DMS53 (cell line): ENCODE measurements around the gene CCR1.
"Not testable (repeated sequence)": the region's sequence is repeated elsewhere in the genome, so short reads cannot be mapped to it uniquely, and the experiment has no call there.

Experiments used
- DNase-seq: peaks from one replicate; lab custom pipeline; 2025; lab: John Stamatoyannopoulos, UW

The CCR1 gene

DNA sequence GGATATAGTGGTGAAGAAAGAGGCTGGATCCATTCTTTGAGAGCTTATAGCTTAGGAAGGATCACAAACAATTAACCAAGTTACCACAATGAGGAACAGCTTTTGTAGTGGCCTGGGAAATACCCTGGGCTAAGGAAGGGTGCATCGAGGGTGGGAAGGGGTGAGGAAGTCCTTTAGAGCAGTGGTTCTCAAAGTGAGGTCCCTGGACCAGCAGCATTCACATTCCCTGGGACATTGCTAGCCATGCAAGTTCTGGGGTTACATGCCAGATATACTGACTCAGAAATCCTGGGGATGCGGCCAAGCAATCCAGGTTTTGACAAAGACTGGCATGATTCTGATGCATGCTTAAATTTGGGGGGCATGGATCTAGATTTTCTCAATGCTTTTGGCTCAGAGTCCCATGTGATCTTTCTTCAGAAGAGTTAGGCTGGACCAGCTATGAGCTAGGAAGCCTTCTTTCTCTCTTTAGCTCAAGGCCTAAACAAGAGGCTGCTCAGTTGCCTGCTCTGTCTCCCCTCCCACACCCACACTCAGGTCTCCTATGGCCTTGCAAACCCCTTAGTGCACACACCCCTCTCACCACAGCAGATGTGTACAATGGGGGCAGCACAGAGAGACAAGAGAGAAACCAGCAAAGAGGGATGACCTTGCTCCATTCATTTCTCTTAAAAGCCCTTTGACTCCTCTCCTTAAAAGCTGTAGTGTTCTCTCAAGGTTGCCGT is 1.8 kb upstream of the CCR1 start:
- DNase-seq: no peak

DNA sequence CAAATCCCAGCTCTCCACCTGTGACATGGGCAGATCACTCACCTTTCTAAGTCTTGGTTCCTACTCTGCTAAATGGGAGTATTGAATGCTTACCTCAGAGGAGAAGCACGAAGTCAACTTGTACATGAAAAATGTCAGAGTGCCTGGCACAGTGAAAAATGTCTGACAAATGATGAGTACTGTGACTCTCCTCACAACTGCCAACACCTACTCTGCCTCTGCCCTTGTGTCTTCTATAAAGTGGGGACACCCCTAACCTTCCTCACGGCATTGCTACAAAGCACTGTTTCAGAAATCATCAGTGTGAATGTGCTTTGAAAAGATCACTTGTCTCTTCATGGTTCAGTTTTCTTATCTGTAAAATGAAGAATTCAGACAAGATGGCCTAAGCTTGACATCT is 940 bp upstream of the CCR1 start:
- DNase-seq: no peak

DNA sequence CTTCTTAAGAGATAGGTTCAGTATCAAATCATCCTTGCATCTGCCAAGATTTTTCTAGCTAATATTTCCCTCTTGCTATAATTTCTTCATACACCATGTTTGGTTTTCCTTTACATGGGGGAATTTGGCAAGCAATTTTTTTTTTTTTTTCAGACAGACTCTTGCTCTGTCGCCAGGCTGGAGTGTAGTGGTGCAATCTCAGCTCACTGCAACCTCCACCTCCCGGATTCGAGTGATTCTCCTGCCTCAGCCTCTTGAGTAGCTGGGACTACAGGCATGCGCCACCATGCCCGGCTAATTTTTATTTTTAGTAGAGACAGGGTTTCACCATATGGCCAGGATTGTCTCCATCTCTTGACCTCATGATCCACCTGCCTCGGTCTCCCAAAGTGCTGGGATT is 599 bp downstream of the CCR1 start:
- not testable (repeated sequence) for DNase-seq

DNA sequence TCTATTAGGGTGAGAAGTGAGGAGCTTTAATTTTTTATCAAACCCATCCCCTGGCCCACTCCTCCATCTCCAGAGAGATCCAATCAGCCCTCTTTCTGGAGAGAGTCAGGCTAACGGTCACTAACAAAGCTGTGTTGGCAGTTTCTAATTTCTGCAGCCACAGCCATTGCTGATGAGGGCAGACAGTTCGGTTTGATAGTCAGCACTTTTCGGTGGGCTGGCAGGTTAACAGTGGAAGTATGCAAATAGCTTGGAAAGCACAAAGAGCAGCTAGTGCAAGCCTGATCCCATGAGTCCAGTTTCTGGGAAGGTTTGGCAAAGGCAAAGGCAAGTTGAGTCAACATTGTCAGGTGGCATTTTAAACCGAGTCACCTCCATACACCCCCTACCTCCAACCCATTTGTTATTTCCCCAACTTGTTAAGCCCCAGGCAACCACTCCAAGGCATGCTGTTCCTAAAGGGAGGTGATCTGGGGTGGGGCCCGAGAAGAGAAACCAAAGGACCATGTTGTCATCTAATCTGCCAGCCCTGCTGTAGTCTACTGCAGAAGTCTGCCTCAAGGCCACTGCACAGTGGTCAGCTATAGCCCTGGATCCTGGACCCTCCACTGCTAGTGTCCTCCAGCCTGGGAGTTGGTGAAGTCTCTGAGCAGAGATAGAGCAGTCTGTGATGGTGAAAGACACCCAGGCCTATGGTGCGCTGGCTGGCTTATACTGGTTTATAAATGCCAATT is 1.7 kb downstream of the CCR1 start:
- DNase-seq: no peak

DNA sequence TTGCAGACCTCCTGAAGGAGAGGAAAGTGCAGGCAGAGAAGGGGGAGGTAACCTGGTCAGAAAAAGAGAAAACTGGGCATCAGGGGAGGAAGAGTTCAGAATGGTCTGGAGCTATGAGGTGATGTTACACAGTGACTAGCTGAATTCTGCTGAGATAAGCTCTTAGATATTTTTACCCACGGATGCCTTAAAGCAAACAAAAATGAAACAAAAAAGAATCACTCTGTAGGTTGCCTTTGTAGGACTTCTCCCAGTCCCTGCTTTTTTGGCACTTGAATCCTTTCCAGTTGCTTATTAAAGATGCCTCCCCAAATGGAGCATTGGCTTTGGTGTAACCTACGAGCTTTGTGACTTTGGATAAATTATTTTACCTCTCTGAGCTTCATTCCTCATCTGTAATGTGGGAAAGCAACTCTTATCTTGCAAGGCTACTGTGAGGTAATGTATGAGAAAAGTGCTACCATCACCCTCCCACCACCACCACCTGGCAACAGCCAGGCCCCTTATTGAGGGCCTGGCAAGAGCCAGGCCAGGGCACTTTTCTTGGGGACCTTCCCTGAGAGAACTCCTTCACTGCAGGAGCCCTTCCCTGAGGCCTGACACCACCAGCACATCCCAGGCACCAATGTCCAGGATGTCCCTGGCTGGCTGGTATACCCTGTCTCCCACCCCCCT is 2.7 kb downstream of the CCR1 start:
- no peak for DNase-seq

DNA sequence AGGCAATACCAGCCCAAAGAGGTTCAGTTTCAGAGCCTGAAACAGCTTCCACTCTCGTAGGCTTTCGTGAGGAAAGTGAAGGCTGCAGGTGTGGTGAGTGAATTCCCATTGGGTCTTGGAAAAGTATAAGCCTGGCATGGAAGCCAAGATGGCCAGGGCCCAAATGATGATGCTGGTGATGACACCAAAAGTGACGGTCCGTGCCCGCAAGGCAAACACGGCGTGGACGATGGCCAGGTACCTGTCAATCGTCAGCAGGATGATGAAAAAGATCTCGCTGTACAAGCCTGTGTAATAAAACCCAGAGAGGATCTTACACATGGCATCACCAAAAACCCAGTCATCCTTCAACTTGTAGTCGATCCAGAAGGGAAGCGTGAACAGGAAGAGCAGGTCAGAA is 4.4 kb downstream of the CCR1 start:
- no peak for DNase-seq

DNA sequence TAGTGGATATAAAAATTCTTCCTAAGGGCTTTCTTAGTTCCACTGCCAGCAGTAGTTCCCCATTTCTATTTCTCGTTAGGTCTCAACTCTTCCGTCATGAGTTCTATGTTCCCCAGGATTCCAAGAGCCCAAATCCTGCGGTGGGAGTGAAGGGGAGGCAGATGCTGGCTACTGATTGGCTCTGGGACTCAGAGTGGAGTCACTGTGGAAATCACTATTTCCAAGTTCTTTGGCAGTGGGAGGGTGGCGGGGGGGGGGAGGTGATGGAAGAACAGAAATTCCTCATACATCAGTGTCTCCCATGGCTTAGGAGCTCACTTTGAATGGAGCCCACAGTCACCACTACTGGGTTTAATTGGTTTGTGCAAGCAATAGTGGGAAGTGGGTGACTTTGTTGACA is 5.6 kb downstream of the CCR1 start:
- no peak for DNase-seq

DNA sequence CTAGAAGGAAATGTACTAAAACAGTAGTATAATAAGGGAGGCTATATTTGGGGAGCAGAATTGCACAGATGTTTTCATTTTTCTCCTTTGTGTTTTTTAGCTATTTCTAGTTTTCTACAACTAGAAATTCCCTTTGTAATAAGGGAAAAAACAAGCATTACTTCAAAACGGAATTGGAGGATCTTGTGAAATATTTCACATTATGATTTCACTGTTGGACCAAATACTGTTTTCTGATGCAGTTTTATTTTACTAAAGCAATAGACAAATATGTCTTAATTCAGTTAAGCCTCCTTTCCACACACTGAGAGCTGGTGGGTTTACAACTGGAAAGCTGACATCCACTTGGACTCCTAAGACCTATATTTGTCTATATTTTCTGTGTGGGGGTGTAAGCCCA is 7.3 kb downstream of the CCR1 start:
- no peak for DNase-seq

DNA sequence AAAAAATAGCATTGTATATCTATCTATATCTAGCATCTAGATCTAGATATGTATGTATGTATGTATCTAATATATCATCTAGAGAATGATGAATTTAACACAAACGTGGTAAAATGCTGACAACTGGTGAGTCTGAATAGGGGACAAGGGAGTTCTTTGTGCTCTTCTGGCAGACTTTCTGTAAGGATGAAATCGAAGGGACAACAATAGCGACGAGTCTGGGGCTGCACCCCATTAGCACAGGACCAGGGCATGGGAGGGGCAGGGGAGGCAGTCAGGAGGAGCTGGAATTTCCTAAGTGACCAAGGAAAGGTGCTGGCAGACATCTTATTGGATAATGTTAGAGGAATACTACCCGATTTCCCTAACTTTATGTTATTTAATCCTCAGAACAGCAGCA is 7.9 kb downstream of the CCR1 start:
- no peak for DNase-seq

DNA sequence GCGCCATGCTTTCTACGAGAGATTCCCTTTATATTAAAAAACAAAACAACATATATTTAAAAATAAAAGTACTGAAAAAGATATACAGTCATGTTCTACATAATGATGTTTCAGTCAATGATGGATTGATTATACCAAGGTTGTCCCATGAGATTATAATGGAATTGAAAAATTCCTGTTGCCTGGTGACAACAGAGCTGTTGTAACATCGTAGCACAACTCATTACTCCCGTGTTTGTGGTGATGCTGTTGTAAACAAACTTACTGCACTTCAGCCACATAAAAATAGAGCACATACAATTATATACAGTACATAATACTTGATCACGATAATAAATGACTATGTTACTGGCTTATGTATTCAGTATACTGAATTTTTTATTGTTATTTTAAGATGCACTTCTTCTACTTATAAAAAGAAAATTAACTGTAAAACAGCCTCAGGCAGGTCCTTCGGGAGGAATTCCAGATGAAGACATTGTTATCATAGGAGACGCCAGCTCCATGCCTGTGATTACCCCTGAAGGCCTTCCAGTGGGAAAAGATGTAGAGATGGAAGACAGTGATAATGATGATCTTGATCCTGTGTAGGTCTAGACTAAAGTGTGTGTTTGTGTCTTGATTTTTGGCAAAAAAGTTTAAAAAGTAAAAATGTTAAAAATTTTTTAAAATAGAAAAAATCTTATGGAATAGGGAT is 11.7 kb downstream of the CCR1 start:
- no peak for DNase-seq

DNA sequence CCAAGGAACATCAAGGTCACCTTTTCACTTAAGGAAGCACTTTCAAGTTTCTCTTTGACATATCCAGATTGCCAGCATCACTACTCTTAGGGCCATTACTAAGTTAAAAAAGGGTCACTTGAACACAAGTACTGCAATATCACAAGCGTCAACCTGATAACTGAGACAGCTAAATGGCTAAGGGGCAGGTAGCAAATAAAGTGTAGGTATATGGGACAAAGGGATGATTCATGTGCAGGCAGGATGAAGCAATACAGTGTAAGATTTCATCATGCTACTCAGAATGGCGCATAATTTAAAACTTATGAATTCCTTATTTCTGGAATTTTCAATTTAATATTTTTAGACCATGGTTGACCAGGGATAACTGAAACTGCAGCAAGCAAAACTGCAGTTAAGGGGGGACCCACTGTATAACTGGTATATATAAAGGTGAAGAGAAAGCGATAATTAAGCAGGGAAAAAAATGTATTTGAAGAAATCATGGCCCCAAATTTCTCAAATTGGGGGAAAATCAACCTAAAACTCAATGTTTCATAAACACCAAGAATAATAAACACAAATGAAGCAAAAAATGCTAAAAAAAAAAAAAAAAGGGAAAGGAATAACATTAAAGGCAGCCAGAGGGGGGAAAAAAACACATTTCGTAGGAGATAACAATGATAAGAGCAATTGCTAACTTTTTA is 13.1 kb downstream of the CCR1 start:
- DNase-seq: no peak

DNA sequence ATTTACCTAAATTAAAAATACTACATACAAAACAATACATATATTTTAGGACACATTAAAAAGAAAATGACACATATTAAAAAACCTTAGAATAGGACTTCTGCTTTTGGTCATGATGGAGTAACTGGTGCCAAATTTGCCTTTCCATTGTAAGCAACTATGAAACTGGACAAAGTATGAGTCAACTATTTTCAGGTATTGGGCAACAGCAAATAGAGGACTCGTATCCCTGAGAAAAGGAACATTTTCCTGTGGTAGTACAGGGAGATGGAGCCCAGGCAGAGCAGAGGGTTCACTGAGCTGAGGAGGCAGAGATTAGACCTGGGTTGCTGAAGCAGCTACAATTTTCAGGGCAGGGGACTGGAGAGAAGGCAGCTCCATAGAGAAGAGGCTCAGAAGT is 14.7 kb downstream of the CCR1 start:
- DNase-seq: no peak

DNA sequence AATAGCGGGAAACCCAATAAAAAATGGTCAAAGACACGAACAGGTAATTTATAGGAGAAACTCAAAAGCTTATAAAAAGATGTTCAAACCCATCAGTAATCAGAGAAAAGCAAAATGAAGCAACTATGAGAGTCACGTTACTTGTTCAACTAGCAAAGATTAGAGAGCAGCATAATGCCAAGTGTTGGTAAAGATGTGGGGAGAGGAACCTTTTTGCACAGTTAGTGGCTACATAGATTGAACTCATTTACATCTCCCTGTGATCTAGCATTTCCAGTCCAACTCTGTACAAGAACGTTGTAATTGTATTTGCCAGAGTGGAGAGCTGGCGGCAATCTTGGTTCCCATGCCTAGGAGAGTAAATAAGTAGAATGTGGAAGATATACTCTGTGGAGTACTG is 15.2 kb downstream of the CCR1 start:
- DNase-seq: no peak

DNA sequence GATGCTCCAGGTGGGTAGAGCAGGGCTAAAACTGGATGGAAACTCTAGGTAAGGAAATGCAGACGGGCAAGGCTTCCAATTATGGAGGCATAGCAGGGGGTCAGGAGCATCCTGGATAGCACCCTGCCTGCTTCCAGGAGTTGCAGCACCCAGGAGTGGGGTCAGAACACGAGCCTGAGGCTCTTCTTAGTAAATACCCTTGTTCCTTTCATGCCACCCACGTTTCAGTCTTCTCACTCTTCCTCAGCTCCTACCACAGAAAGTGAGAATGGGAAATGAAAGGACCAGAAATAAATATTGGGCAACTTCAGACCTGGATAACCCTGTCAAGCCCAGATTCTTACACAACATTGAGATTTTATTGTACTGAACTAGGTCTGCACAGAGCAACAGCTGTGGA is 16.4 kb downstream of the CCR1 start:
- no peak for DNase-seq

DNA sequence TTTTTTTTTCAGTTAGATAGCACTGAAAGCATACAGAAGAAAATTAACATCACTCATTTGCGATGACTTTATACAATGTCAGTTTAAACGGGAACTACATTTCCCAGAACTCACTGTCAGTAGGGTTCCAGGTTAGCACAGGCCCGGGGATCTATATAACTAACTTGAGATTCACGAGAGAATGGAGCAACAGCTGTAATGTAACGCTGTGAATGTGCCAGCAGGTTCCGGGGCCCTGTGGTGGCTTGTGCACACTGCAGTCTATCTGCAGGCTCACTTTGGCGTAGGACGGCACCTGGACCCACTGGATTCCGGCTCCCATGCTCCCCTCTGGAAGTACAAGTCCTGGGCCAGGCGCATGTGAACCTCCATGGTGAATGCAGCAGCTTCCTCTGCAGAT is 19.4 kb downstream of the CCR1 start:
- DNase-seq: no peak

DNA sequence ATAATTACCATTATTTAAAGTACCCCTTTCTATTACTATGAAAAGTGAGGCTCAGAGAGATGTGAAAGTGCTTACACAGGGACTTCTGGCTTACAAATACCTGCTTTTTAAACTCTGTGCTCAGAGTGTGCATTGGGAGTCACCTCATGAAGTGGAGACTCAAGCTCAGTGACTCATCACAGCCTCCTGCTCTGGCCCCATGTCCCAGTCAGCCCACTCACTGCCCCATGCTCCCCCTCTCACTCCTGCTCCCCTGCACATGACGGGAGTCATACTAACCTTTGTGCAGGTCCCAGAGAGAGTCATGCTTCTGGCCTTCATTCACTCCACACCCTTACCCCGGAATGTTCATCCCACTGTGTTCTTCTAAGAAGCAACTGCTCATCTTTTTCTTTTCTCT is 20.2 kb downstream of the CCR1 start:
- peak; percentile 12 for DNase-seq

DNA sequence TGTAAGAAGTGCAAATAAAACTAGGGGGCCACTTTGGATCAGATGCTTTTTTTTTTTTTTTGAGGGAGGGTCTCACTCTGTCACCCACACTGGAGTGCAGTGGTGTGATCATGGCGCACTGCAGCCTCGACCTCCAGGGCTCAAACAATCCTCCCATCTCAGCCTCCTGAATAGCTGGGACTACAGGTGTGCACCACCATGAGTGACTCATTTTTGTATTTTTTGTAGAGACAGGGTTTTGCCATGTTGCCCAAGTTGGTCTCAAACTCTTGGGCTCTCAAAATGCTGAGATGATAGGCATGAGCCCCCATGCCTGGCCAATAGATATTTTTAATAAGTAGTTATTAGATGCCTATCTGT is 20.8 kb downstream of the CCR1 start:
- DNase-seq: no peak

DNA sequence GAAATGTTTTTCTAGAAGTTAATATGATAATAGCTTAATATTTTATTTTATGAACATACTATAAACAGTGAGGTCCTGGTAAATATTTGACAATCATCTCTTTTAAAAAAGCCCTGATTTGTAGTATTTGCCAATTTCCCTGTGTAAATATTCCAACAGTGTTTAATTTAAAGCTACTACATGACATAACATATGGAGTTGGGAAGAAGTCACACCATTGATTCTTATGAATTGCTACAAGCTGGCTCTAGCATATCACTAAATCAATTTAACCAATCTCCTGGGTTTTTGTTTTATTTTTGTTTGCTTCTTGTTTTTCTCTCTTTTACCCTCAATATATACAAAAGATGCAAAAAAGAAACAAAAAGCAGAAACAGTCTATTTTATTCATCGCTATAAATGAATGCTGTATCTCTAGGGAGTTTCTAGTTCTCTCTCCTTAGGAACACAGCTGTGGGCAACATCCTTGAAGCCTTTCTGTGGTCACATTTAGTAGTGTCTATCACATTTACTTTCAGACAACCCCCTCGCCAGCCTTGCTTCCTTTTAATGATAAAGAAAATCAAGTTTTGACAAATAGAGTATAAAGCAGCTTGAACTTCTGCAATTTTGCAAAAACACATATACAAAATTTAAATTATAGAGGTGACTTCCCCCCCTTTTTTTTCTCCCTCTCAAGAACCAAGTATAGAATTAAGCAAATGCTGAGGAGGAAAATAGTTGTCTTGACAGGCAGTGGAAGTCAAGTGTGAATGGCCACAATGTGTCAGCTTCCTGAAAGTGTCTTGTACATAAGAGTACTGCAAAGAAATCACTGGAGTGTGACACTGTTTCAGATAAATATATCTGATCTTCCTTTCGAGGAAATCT is 21.4 kb downstream of the CCR1 start:
- peak; percentile 0 for DNase-seq

DNA sequence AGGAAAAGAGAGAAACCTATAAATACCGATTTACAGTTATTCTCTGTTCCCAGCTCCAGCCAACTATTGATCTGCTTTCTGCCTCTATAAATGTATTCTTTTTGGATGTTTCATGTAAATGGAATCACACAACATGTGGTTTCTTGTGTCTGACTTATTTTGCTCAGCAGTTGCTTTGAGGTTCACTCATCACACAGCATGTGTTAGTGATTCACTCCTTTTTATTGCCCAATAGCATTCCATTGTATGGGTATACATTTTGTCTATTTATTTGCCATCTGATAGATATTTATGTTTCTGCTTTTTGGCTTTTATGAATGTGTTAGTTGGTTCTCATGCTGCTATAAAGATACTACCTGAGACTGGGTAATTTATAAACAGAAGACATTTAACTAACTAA is 23.6 kb downstream of the CCR1 start:
- no peak for DNase-seq

DNA sequence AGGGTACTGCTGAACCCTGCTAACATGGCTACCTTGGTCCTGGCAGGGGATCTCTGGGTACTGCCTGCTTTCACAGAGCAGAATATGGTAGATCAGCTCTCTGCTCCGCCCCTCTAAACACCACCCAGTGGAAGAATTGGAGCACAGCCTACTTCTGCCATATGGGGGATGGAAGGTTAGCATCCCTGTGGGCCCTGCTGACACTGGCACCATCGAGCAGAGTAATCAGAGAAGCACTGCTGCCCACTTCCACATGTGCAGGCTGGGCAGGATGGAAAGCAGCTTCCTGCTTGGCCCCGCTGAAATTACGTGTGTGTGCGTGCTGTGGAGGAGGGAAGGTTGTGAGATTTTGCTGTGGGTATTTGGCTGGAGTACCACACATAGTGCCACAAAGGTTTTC is 24.8 kb downstream of the CCR1 start:
- DNase-seq: no peak
